Limb (tissue), 2 donors: ENCODE data around the gene STMND1.

Experiments used
- DNase-seq, 2 donors: peaks; one replicate each; pipeline ENCODE4 v3.0.0-alpha.2; 2016; ENCODE audit errors: extremely low spot score in 2 of 2

The STMND1 gene

DNA sequence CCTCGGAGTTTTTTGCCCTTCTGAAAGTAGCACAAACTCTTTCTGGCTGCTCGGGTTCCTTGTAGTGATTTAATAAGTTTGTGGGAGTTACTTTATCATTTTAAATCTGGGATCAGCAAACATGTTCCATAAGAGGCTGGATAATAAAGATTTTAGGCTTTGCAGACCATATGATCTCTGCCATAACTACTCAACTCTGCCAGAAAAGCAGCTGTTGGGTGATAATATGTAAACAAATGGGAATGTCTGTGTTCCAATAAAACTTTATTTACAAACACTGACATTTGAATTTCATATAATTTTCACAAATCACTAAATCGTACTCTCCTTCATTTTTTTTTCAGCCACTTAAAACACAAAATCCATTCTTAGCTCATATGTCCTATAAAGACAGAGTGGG, 3.9 kb upstream of the STMND1 start:
- DNase-seq: no peak

DNA sequence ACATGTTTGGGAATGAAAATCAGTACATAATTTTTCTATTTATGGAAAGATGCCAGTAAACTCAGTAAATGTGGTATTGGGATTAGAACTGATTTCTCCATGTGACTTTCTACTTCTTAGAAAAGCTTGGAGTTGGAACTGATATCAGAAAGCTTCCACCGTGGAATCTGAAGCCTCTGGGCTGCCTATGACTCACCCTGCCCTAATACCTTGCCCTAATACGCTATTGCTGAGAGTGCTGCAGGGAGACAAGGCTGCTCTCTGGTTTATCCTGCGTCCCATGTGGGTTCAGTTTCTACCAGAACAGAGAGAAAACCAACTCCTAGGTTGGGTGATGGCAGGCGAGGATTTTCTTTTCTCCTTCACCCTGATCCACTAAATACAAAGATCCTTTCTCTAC, 3.3 kb upstream of the STMND1 start:
- DNase-seq: no peak

- DNase-seq: no peak
These were observed 2.3 kb upstream of the STMND1 start for GRCh38 chr6:17099401-17100059.

- DNase-seq: no peak
These were observed 1.0 kb upstream of the STMND1 start for GRCh38 chr6:17100806-17101205.

- DNase-seq: no peak
These were observed 514 bp downstream of the STMND1 start for GRCh38 chr6:17102258-17102870.

DNA sequence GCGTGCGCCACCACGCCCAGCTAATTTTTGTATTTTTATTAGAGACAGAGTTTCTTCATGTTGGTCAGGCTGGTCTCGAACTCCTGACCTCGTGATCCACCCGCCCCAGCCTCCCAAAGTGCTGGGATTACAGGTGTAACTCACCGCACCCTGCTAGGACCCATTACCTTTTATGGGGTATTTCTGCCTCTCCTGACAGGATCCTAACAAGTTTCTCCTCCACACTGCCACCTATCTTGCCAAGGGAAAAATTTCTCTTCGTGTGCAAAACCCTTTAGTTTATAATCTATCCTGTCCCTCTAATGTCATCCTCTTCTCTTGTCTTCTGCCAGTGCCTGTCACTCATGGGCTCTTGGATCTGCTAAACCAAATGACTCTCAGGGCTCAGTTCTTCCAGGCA, 1.9 kb downstream of the STMND1 start:
- no peak for DNase-seq

DNA sequence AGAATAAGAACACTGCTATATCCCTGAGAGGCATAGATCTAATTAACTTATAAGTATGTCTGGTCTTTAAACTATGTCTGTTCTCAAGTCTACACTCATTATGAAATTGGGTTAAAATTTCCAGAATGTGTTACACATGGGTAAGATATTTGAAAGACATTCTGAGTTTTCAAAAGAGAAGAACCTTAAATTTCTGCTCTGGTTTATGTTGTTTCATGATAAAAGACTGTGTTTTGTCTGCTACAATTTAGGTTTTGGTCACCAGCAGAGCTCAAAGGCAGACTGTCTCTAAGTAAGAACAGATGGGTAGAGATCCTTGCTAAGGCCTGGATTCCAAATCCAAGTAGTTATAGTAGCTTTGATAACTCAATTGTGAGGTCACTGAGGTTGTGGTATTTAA, 6.0 kb downstream of the STMND1 start:
- no peak for DNase-seq

DNA sequence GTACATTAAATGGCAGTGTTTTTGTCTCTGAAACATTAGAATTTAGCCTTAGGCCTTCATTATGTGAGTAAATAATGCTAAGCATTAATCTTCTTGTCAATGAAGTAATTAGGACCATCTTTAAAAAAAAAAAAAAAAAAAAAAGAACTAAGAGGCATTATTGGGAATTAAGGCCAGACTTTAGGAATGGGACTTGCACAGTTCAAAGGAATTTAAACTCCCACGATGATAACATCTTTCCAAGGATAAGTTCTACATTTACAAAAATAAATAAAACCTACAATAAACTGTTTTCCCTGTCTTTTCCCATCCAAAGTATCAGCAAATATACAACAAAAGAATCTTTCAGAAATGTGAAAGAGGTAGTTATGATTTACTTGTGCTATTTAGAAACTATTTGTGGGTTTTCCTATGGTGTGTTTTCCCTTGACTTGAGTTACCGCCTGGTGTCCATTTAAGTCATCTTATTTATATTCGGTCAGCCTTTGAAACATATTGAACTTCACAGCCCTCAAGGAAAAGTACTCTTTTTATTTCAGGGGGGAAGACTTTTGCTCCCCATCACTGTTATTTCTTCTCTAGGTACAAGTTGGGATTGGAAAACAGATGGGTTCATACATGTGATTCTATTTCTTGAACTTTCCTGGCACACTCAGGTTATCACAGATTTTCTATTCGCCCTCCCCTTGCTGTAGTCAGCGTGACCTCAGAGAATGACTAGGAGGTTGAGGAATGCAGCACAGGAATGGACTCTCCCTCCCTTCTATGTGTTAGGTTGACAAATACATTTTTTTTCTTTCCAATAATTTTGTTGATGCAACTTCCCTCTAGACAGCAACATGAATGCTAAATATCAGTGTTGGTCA, 13.6 kb downstream of the STMND1 start:
- DNase-seq: no peak

GRCh38 chr6:17116117-17116440, 14.2 kb downstream of the STMND1 start:
- no peak for DNase-seq

DNA sequence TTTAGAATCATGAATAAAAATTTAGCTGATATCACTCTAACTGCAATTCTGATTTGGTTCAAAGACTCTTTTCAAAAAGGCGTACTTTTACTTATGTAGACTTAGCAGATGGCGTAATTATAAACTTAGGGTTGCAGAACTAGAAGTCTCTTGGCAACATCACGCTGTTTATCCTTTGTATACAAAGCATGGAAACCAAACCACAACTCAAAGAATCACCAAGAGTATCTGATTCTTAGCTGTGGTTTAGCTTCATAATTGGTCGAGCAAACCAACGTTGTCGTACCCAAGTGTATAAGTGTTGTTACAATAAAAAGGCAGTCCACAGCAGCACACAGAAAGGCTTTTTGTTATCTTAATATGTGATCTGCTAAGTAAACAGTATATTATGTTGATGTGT, 18.2 kb downstream of the STMND1 start:
- no peak for DNase-seq

- DNase-seq: no peak
These were observed 23.6 kb downstream of the STMND1 start for GRCh38 chr6:17125407-17125806.

GRCh38 chr6:17130786-17131185, 28.9 kb downstream of the STMND1 start:
- no peak for DNase-seq

GRCh38 chr6:17132967-17133366, 31.1 kb downstream of the STMND1 start:
- DNase-seq: no peak

GRCh38 chr6:17138033-17138432, 36.2 kb downstream of the STMND1 start:
- DNase-seq: no peak

- DNase-seq: no peak
These were observed 42.2 kb downstream of the STMND1 start for GRCh38 chr6:17144016-17144415.

- DNase-seq: no peak
These were observed 47.7 kb downstream of the STMND1 start for GRCh38 chr6:17149571-17149970.

DNA sequence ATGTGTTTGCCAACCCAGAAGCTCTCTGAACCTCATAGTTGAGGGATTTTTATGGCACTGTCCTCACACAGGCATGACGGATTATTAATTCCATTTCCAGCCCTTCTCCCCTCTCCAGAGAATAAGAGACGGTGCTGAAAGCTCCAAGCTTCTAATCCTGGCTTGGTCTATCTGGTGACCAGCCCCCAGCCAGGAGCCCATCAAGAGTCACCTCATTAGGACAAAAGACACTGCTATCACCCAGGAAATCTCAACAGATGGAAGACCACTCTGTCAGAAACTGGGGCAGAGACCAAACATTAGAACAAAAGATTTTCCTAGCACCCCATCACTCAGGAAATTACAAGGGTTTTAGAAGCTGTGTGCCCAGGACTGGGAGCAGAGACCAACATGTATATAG, 48.2 kb downstream of the STMND1 start:
- no peak for DNase-seq

DNA sequence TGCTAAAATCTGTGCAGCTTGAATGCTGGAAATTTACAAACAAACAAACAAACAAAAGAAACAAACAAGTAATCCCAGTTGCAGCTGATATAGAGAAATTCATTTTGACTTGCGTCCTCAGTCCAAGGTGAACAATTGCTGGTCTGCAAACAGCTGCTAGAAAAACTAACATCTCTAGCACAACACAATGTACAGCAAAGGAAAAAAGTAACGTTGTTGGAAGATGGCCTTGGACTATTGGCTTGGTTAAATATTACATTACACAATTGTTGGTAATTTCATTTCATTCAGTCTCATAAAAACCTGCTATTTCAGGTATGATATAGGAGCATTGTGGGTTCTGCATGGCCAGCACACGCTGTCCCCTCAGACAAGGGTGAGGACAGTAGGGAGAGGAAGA, 50.0 kb downstream of the STMND1 start:
- DNase-seq: no peak

GRCh38 chr6:17152703-17153102, 50.9 kb downstream of the STMND1 start:
- no peak for DNase-seq

DNA sequence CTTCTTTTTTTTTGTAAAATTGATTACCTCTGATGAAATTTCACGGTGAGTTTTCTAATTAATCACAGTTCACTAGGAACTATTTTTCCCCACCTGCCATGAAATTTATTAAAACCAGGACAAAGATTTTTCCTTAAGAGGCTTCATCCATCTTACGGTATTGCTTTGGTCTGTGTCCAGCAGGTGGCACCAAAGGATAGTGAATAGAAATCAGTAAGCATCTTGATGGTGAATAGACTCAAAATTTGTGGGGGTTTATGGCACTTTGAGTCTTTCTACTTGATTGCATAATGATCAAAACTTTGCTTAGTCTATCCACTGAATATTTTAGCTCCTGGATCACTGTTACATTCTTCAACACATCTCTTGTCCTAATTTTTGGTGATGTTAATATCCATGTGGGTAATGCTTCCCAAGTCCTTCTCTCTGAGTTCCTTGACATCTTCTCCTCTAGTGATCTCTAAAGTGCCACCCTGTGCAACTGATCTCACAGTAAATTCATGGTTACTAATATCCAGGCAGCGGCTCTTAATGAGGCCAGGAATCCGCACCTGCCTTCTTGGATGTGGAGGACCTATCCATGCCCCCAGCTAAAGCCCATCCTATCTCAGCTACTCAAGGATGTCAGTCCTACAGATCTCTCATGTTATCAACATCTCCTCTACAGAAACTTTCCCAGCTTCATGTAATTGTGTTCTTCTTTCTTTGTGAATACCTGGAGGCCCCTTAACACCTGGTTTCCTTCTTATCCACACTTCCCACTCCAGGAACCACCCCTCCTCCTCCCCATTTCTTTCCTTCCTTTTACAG, 54.5 kb downstream of the STMND1 start:
- DNase-seq: peak; percentile 74 to 79

DNA sequence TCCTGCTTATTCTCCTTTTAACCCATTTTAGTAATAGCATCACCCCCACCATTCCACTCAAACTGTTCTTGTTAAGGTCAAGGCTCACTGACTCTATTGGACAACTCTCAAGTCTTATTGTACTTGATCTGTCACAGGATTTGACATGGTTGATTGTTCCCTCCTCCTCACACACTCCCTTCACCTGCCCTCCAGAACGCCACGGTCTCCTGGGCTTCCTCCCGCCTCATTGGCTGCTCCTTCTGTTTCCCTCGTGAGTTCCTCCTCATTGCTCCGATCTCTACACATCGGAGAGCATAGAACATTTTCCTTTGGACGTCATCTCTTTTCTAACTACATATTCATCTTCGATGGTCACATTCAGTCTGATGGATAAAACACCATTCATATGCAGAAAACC, 55.1 kb downstream of the STMND1 start:
- DNase-seq: no peak

DNA sequence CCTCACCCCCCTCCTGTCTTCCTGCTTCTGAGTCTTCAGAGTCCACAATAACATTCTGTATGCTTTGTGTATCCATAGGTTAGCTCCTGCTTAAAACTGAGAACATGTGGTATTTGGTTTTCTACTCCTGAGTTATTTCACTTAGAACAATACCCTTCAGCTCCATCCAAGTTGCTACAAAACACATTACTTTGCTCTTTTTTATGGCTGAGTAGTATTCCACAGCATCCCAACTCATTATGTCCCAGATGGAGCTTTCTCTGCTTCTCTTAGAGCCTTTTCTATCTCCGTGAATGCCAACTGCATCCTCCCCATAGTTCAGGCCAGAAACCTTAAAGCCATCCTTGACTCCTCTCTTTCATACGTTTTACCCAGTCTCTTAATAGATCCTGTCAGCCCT, 55.8 kb downstream of the STMND1 start:
- DNase-seq: no peak
